ENCODE data around the gene METTL1. TPM values are rescaled to one million over a fixed set of nuclear protein-coding genes. Genes with fewer than 3 reads are reported as not detected.

The METTL1 gene
- total and polyA plus RNA-seq, 9 of the 15 experiments (the other 6 are each of a cell fraction or from before 2014, with no cell fraction given), result 12.6 to 65.9 (median 39.2) TPM

GRCh38 chr12:57776247-57776587 is 4.3 kb upstream of the METTL1 start (continued):
- TF ChIP-seq UBTF (IDR thresholded peaks at IDR 0.05; ENCODE audit: borderline replicate concordance in 1 of 2, low read depth in 2 of 2, low read length in 2 of 2), result no peak
- TF ChIP-seq CREM (IDR thresholded peaks at IDR 0.05; ENCODE audit: low read depth), result no peak
- TF ChIP-seq SNRNP70 (optimal IDR thresholded peaks at IDR 0.05; ENCODE audit: low read depth, low read length), result no peak
- TF ChIP-seq E2F6 (IDR thresholded peaks at IDR 0.05; ENCODE audit: borderline replicate concordance in 1 of 2, extremely low read depth in 1 of 2, insufficient read depth in 1 of 2, insufficient read length in 1 of 2, low read depth in 1 of 2, low read length in 1 of 2, poor library complexity in 1 of 2, severe bottlenecking in 1 of 2), result no peak
- TF ChIP-seq ZNF124 (CRISPR knock-in tag; IDR thresholded peaks at IDR 0.05), result no peak

DNA sequence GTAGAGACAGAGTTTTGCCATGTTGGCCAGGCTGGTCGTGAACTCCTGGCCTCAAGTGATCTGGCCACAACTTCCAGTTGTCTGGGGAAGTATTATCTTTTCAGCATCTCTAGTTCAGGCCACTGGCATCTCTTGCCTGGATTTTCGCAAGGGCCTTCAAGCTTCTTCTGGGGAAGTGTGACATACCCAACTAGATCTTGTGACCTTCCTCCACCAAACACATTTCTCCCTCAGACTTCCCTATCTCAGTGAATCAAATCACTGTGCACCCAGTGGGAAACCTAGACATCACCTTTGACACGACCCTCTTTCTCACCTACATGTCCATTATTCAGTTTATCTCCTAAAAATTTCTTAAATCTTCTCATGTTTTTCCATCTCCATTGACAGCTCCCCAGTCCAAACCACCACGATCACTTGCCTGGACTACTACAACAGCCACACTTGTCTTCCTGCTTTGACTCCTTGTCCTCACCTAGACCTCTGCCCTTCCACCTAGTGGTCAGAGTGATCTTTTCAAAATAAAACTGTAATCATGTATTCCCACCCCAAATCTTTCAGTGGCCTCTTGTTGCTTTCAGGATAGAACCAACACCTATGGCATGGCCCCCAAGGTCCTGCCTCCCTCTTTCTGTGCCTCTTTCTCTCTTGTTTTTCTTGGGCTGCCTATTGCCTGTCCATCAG is 3.8 kb upstream of the METTL1 start:
- POLR2A ChIA-PET, result interaction anchor here (0.8 kb wide), 2 partner anchors 22 to 34 kb away, joined by 3 to 4 read pairs; no protein-coding TSS in a partner anchor
- intact Hi-C loops (cut with micrococcal nuclease), result no loop called here

More for the DNA sequence above, 3.8 kb upstream of the METTL1 start:
- ATAC-seq (no peak), FAIRE-seq (peak; percentile 23), DNase-seq (ENCODE audit: extremely low read depth in 1 of 4, low spot score in 3 of 4) (peak in 1 of 4 experiments; percentile 38)
- H3K36me3 ChIP-seq (ENCODE audit: control insufficient read depth, insufficient read depth, low read length), result peaks cover 23% of the 10 kb centered on the region
- no peaks in the 10 kb centered on the region for H3K9me1 ChIP-seq (ENCODE audit: control insufficient read depth, insufficient read depth, low read length)
- H3K4me2 ChIP-seq (ENCODE audit: insufficient read depth, low read length), result no peak overlapping the region
- H3K27ac ChIP-seq (ENCODE audit: extremely low read depth, low read depth, low read length), result no peak overlapping the region
- no peaks in the 10 kb centered on the region for H3K9me3 ChIP-seq (replicated peaks; ENCODE audit: control insufficient read depth, insufficient read depth, low read depth, low read length)
- 74% methylated on average over 4 of the region's 4 CpGs for WGBS (ENCODE audit: insufficient coverage, low coverage, missing lambda C conversion rate)
- H3K4me1 ChIP-seq (replicated peaks in 1 of 2; ENCODE audit: control insufficient read depth in 2 of 2, insufficient read depth in 2 of 2, low read length in 2 of 2), result peaks cover 11 to 22% of the 10 kb centered on the region in 2 experiments
- H2AFZ ChIP-seq (ENCODE audit: low read depth, low read length), result no peak overlapping the region
- no peaks in the 10 kb centered on the region for H3K27me3 ChIP-seq (ENCODE audit: control insufficient read depth in 2 of 2, insufficient read depth in 2 of 2, low read length in 2 of 2)
- BruUV-seq (replicated peaks), result no TSS peak
- CTCF ChIA-PET (ENCODE audit: low intra/inter-chr PET ratio), result interaction anchor here (1.1 kb wide), 1 partner anchor 317 kb away, joined by 3 read pairs; no protein-coding TSS in a partner anchor
- H4K20me1 ChIP-seq (replicated peaks; ENCODE audit: control insufficient read depth, insufficient read depth, low read length), result no peaks in the 10 kb centered on the region
- peaks cover 23% of the 10 kb centered on the region for H3K79me2 ChIP-seq (ENCODE audit: control insufficient read depth, insufficient read depth, low read length)
- H3K4me3 ChIP-seq, result no peak overlapping the region
- TF ChIP-seq EZH2 (IDR thresholded peaks at IDR 0.05; ENCODE audit: borderline replicate concordance, low read depth, low read length) (no peak), ZNF717 (CRISPR knock-in tag; IDR thresholded peaks at IDR 0.05) (no peak), CTCF (IDR thresholded peaks at IDR 0.05 in 2 of 3, conservative IDR thresholded peaks at IDR 0.05 in 1 of 3; ENCODE audit: insufficient read depth in 2 of 3, low read depth in 1 of 3, low read length in 3 of 3) (peak; percentile 19 to 41 (median 37); a peak in 3 of 6 replicates)
- no peak overlapping the region for H3K9ac ChIP-seq (ENCODE audit: insufficient read depth in 1 of 2, low read depth in 2 of 2, low read length in 2 of 2)
- in situ Hi-C loops (cut with MboI), result no loop called here

Measured in K562 (cell line).